Liver (tissue), 9 donors: Measurements from ENCODE around the gene AXIN1. TPM values are rescaled to one million over a fixed set of nuclear protein-coding genes. Genes with fewer than 3 reads are reported as not detected.

Source experiments
- DNase-seq: peaks from one replicate; pipeline ENCODE4 v3.0.0-alpha.2; 2017; ENCODE audit warnings: low spot score
- H3K27ac ChIP-seq, 2 donors: one replicate each; pipeline ENCODE4 v1.7.0; 2013; ENCODE audit warnings: inconsistent platforms in 2 of 2, low read length in 2 of 2, control low read depth in 1 of 2, low read depth in 1 of 2, mild to moderate bottlenecking in 1 of 2
- H3K27me3 ChIP-seq, 4 donors: one replicate each; pipeline versions ENCODE4 v1.6.1 to v1.7.0; 2013; ENCODE audit warnings: low read length in 3 of 4, inconsistent platforms in 1 of 4, mild to moderate bottlenecking in 1 of 4, moderate library complexity in 1 of 4; ENCODE audit not compliant: control insufficient read depth in 4 of 4, insufficient read depth in 4 of 4
- H3K36me3 ChIP-seq, 4 donors: one replicate each; pipeline versions ENCODE4 v1.6.1 to v1.7.0; 2013; ENCODE audit warnings: low read length in 3 of 4, mild to moderate bottlenecking in 3 of 4, low read depth in 1 of 4, moderate library complexity in 1 of 4; ENCODE audit not compliant: control insufficient read depth in 4 of 4, insufficient read depth in 3 of 4
- H3K4me1 ChIP-seq, 4 donors: one replicate each; pipeline versions ENCODE4 v1.6.1 to v1.7.0; 2013; ENCODE audit warnings: low read length in 3 of 4, mild to moderate bottlenecking in 3 of 4, moderate library complexity in 1 of 4; ENCODE audit not compliant: control insufficient read depth in 4 of 4, insufficient read depth in 4 of 4
- H3K4me3 ChIP-seq, 3 donors: one replicate each; pipeline versions ENCODE4 v1.6.1 to v1.7.0; 2013; ENCODE audit warnings: low read length in 3 of 3, control low read depth in 1 of 3, low read depth in 1 of 3, mild to moderate bottlenecking in 1 of 3
- H3K9ac ChIP-seq, 2 donors: one replicate each; pipeline ENCODE4 v1.7.0; 2013; ENCODE audit warnings: low read length in 2 of 2, mild to moderate bottlenecking in 2 of 2, moderate library complexity in 2 of 2, control low read depth in 1 of 2, low read depth in 1 of 2
- H3K9me3 ChIP-seq, 4 donors: one replicate each; pipeline versions ENCODE4 v1.6.1 to v1.7.0; 2013; ENCODE audit warnings: low read length in 3 of 4; ENCODE audit not compliant: control insufficient read depth in 4 of 4
- EGR1 ChIP-seq, 2 donors: IDR thresholded peaks; 2 replicates each; pipeline ENCODE4 v1.6.1; 2016 to 2018; ENCODE audit warnings: antibody characterized with exemption in 2 of 2, low read depth in 2 of 2
- FOXA1 ChIP-seq: IDR thresholded peaks from 2 replicates; pipeline ENCODE4 v1.6.1; 2016; ENCODE audit warnings: antibody characterized with exemption
- FOXA2 ChIP-seq: IDR thresholded peaks from 2 replicates; pipeline ENCODE4 v1.6.1; 2016; ENCODE audit warnings: antibody characterized with exemption
- GABPA ChIP-seq, 2 donors: IDR thresholded peaks in 1 of 2; conservative IDR thresholded peaks in 1 of 2; 2 replicates each; pipeline ENCODE4 v1.6.1; 2016; ENCODE audit warnings: antibody characterized with exemption in 2 of 2, mild to moderate bottlenecking in 1 of 2, moderate library complexity in 1 of 2
- HNF4A ChIP-seq, 2 donors: conservative IDR thresholded peaks; 2 replicates each; pipeline ENCODE4 v1.6.1; 2016; ENCODE audit warnings: antibody characterized with exemption in 2 of 2, mild to moderate bottlenecking in 2 of 2
- HNF4G ChIP-seq: IDR thresholded peaks from 2 replicates; pipeline ENCODE4 v1.6.1; 2016; ENCODE audit warnings: antibody characterized with exemption
- JUND ChIP-seq, 2 donors: IDR thresholded peaks; 2 replicates each; pipeline ENCODE4 v1.6.1; 2016; ENCODE audit warnings: antibody characterized with exemption in 2 of 2
- NR2F2 ChIP-seq: IDR thresholded peaks from 2 replicates; pipeline ENCODE4 v1.6.1; 2016; ENCODE audit warnings: antibody characterized with exemption
- RAD21 ChIP-seq, 2 donors: IDR thresholded peaks; 2 replicates each; pipeline ENCODE4 v1.6.1; 2016; ENCODE audit warnings: antibody characterized with exemption in 2 of 2, mild to moderate bottlenecking in 2 of 2
- RXRA ChIP-seq, 2 donors: IDR thresholded peaks; 2 replicates each; pipeline ENCODE4 v1.6.1; 2017 to 2018; ENCODE audit warnings: antibody characterized with exemption in 2 of 2, mild to moderate bottlenecking in 1 of 2
- SP1 ChIP-seq: IDR thresholded peaks from 2 replicates; pipeline ENCODE4 v1.6.1; 2018; ENCODE audit warnings: antibody characterized with exemption, mild to moderate bottlenecking
- YY1 ChIP-seq: IDR thresholded peaks from 2 replicates; pipeline ENCODE4 v1.6.1; 2016; ENCODE audit warnings: antibody characterized with exemption, mild to moderate bottlenecking
- WGBS: extraction: QIAGEN DNeasy Blood & Tissue Kit; methylation state at CpG from one replicate; pipeline ENCODE4 v1.1.7; 2013; 5-methylcytosine and 5-hydroxymethylcytosine counted together
- polyA plus RNA-seq, 2 donors: library from polyadenylated mRNA; stranded (reverse) in 1 of 2; unstranded in 1 of 2; fragments of 200-250 nt in 1 of 2; fragments of >200 nt in 1 of 2; fragmentation: Nextera tagmentation in 1 of 2; extraction: Ambion mirVana in 1 of 2; gene quantifications; one replicate each; pipeline versions ENCODE4 v1.2.1 to v1.2.3, GENCODE V29; 2013 to 2015
- total RNA-seq, 2 donors: library from RNA; depleted of rRNA; stranded (reverse); fragments of >200 nt; gene quantifications; one replicate each; pipeline ENCODE4 v1.2.3, GENCODE V29; 2014
- TF ChIP-seq, protein P1 (sequence below): fragments of 150-350 bp; IDR thresholded peaks from 2 replicates; pipeline ENCODE4 v1.5.1; 2017; ENCODE audit warnings: improper control_type of control experiment, low read depth, low read length; ENCODE audit not compliant: missing input control
- TF ChIP-seq, protein P2 (sequence below): IDR thresholded peaks from 2 replicates; pipeline ENCODE4 v1.6.1; 2016; ENCODE audit warnings: antibody characterized with exemption, mild to moderate bottlenecking
- TF ChIP-seq, protein P3 (sequence below): IDR thresholded peaks from 2 replicates; pipeline ENCODE4 v1.6.1; 2016; ENCODE audit warnings: antibody characterized with exemption
- TF ChIP-seq, protein P4 (sequence below): IDR thresholded peaks from 2 replicates; pipeline ENCODE4 v1.6.1; 2016; ENCODE audit warnings: antibody characterized with exemption
- TF ChIP-seq, protein P5 (sequence below): IDR thresholded peaks from 2 replicates; pipeline ENCODE4 v1.6.1; 2016; ENCODE audit warnings: antibody characterized with exemption
- donor health status: healthy.
- donor health status: healthy.
- donor health status: healthy.
- donor health status: healthy.
- donor health status: healthy.

The AXIN1 gene
- total and polyA plus RNA-seq, 4 donors = 2.0 to 10.3 (median 7.9) TPM

DNA sequence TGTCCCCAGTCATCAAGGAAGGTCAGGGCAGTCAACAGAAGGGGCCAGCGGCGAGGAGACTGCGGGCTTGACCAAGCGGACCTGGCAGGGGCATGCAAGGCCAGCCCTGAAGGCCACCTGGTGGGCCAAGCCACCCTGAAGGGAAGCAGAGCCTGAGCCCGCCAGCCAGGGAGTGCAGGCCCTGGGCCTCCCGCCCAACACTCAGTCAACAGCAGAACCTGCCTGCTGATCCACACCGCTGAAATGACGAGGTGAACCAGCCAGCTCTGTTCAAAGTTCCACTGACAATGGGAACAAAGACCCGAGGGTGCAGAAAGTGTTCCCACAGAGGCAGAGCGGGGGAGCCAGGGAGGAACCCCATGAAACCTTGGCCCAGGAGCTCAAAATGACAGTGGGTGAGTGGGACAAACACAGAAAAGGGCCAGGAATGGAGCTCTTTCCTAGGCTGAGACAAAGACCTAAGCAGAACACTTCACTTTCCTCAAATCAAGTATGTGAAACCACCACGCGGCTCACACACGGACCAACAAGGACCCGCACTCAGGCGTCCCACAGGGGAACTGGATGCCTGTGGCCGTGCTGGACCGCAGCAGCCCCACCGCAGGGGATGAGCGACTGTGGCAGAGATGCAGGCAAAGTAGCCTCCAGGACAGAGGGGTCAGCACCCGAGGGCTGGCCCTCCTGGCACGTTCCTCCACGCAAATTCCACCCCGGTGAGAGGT is 12.0 kb downstream of the AXIN1 start:
- TF ChIP-seq GABPA (IDR thresholded peaks at IDR 0.05 in 1 of 2, conservative IDR thresholded peaks at IDR 0.05 in 1 of 2) (no peak), FOXA1 (no peak), YY1 (no peak), HNF4G (no peak), JUND (IDR thresholded peaks at IDR 0.05) (no peak), RAD21 (IDR thresholded peaks at IDR 0.05) (no peak), EGR1 (IDR thresholded peaks at IDR 0.05; ENCODE audit: low read depth in 2 of 2) (no peak)
- TF ChIP-seq, protein P1, sequence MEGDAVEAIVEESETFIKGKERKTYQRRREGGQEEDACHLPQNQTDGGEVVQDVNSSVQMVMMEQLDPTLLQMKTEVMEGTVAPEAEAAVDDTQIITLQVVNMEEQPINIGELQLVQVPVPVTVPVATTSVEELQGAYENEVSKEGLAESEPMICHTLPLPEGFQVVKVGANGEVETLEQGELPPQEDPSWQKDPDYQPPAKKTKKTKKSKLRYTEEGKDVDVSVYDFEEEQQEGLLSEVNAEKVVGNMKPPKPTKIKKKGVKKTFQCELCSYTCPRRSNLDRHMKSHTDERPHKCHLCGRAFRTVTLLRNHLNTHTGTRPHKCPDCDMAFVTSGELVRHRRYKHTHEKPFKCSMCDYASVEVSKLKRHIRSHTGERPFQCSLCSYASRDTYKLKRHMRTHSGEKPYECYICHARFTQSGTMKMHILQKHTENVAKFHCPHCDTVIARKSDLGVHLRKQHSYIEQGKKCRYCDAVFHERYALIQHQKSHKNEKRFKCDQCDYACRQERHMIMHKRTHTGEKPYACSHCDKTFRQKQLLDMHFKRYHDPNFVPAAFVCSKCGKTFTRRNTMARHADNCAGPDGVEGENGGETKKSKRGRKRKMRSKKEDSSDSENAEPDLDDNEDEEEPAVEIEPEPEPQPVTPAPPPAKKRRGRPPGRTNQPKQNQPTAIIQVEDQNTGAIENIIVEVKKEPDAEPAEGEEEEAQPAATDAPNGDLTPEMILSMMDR = no peak
- TF ChIP-seq, protein P2, sequence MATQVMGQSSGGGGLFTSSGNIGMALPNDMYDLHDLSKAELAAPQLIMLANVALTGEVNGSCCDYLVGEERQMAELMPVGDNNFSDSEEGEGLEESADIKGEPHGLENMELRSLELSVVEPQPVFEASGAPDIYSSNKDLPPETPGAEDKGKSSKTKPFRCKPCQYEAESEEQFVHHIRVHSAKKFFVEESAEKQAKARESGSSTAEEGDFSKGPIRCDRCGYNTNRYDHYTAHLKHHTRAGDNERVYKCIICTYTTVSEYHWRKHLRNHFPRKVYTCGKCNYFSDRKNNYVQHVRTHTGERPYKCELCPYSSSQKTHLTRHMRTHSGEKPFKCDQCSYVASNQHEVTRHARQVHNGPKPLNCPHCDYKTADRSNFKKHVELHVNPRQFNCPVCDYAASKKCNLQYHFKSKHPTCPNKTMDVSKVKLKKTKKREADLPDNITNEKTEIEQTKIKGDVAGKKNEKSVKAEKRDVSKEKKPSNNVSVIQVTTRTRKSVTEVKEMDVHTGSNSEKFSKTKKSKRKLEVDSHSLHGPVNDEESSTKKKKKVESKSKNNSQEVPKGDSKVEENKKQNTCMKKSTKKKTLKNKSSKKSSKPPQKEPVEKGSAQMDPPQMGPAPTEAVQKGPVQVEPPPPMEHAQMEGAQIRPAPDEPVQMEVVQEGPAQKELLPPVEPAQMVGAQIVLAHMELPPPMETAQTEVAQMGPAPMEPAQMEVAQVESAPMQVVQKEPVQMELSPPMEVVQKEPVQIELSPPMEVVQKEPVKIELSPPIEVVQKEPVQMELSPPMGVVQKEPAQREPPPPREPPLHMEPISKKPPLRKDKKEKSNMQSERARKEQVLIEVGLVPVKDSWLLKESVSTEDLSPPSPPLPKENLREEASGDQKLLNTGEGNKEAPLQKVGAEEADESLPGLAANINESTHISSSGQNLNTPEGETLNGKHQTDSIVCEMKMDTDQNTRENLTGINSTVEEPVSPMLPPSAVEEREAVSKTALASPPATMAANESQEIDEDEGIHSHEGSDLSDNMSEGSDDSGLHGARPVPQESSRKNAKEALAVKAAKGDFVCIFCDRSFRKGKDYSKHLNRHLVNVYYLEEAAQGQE = no peak
- Histone ChIP-seq H3K36me3 (peaks cover 0 to 3% (median under 1%) of the 10 kb centered on the region in 4 donors), H3K4me3 (no peak overlapping the region), H3K9ac (no peak overlapping the region), H3K9me3 (no peaks in the 10 kb centered on the region), H3K27ac (no peak overlapping the region), H3K27me3 (no peaks in the 10 kb centered on the region), H3K4me1 (peaks cover 0 to 4% (median 0%) of the 10 kb centered on the region in 4 donors)
- 93% methylated on average over 23 of the region's 23 CpGs for WGBS
- no peak for DNase-seq

DNA sequence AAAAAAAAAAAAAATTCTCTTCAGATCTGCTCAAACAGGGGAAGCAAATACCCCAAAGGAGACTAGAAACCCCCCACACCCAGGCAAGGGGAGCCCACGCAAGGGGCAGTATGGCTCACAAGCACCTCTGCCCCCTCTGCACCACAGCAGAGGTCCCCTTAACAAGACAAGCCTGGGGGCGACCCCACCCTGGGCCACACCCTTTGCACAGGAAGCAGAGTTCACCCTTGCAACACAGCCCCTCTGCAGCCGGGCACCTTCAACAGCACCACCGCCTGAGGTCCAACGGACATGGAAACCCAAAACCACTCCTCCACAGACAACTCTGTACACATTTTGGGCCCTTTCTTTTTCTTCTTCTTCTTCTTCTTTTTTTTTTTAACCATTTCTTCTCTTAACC is 12.8 kb downstream of the AXIN1 start:
- no peak for TF ChIP-seq FOXA2
- no peak for TF ChIP-seq JUND (IDR thresholded peaks at IDR 0.05)
- TF ChIP-seq, protein P2 = no peak
- TF ChIP-seq, protein P3, sequence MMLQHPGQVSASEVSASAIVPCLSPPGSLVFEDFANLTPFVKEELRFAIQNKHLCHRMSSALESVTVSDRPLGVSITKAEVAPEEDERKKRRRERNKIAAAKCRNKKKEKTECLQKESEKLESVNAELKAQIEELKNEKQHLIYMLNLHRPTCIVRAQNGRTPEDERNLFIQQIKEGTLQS = no peak
- TF ChIP-seq, protein P4, sequence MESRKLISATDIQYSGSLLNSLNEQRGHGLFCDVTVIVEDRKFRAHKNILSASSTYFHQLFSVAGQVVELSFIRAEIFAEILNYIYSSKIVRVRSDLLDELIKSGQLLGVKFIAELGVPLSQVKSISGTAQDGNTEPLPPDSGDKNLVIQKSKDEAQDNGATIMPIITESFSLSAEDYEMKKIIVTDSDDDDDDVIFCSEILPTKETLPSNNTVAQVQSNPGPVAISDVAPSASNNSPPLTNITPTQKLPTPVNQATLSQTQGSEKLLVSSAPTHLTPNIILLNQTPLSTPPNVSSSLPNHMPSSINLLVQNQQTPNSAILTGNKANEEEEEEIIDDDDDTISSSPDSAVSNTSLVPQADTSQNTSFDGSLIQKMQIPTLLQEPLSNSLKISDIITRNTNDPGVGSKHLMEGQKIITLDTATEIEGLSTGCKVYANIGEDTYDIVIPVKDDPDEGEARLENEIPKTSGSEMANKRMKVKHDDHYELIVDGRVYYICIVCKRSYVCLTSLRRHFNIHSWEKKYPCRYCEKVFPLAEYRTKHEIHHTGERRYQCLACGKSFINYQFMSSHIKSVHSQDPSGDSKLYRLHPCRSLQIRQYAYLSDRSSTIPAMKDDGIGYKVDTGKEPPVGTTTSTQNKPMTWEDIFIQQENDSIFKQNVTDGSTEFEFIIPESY = no peak
- TF ChIP-seq RXRA (IDR thresholded peaks at IDR 0.05) = no peak
- no peak for TF ChIP-seq SP1
- TF ChIP-seq, protein P5, sequence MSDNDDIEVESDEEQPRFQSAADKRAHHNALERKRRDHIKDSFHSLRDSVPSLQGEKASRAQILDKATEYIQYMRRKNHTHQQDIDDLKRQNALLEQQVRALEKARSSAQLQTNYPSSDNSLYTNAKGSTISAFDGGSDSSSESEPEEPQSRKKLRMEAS = no peak
- no peak for TF ChIP-seq NR2F2
- TF ChIP-seq HNF4G = no peak
- TF ChIP-seq EGR1 (IDR thresholded peaks at IDR 0.05; ENCODE audit: low read depth in 2 of 2) = no peak
- TF ChIP-seq HNF4A (conservative IDR thresholded peaks at IDR 0.05) = no peak
- TF ChIP-seq FOXA1 = no peak
- Histone ChIP-seq H3K27me3 (no peaks in the 10 kb centered on the region), H3K4me3 (no peak overlapping the region), H3K27ac (no peak overlapping the region), H3K9ac (no peak overlapping the region), H3K9me3 (no peaks in the 10 kb centered on the region), H3K36me3 (peaks cover 0 to 2% (median under 1%) of the 10 kb centered on the region in 4 donors), H3K4me1 (peaks cover 0 to 4% (median 0%) of the 10 kb centered on the region in 4 donors)
- WGBS = 66% methylated on average over 5 of the region's 5 CpGs
- DNase-seq = no peak
